DLD1 (cell line): Measurements from ENCODE around the gene UCHL3.

Experiments
- in situ Hi-C: cut with HindIII; loops from 2 replicates; pipeline ENCODE4 v1.10.0; 2017; ENCODE audit warnings: low sequenced_read_pairs

The UCHL3 gene

DNA sequence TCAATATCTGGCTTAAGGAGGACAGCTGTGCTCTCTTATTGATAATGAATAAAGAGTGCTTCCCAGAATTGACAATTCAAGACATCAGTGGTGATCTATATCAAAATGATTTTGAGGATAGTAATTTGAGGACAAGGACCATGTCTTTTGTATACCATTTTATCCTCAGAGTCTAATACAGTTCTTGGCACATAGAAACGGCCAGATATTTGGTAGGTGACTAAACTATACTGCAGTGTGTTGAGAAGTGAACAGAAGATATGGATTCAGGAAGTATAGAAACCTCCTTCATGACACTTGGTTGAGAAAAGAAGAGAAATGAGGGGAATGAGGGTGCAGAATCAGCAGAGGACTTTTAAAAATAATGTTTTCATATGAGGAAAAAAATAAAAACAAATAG, 70.4 kb downstream of the UCHL3 start:
- in situ Hi-C loops = no loop called here

- in situ Hi-C loops = no loop called here
Observed at GRCh38 chr13:75621147-75621546, 71.6 kb downstream of the UCHL3 start.

GRCh38 chr13:75628801-75629200, 79.2 kb downstream of the UCHL3 start:
- in situ Hi-C loops = no loop called here

DNA sequence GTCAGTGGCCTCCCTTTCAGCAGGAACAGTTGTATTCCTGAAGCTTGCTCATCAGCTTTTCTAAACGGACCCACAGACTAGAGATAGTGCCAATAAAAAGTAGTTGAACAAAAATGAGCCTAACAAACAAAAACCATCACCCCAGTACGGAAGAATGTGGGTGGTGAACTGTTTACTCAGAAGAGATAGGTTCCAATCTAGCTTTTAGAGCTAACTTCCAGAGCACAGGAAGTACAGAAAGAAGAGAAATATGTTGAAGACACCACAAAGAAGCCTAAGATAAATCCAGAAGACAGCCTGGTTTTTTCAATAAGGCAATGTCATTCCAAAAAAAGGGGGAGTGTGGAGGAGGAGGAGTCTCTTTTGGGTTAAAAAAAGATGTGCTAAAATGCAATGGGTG, 83.7 kb downstream of the UCHL3 start:
- in situ Hi-C loops = no loop called here

DNA sequence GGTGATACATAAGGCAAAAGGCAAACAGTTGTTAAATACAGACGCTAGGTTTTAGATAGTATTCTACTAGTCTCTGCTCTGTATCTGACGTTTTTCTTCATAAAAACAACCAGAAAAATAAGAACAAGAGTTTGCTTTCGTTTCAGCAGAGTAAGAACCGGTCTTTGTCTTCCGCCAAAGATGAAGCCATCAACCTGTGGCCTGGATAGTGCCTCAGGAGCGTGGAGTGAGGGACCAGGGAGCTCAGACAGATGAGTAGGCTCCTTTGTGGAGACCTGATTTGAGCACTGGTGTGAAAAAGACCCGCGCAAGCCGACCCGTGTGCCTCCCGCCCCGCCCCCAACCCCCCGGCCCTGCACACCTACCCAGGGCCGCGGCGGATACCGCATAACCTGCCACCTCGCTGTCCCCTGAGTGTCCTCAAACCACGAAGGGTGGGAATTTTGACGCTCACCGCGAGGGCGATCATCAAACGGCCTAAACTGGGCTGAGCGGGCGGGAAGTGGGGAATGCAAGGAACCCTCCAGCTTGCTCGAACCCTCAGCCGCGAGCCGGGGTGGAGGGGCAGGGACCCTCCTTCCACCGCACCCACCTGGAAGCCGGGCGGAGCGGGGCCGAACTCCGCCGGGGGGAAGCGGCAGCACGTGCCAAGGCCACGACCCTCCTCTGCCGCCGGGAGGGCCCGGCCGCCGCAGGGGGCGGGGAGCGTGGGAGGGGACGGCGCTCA, 85.7 kb downstream of the UCHL3 start:
- in situ Hi-C loops = no loop called here

GRCh38 chr13:75635828-75636435, 86.3 kb downstream of the UCHL3 start, which contains the start of gene LMO7:
Gene LMO7 (plus strand): TSS chr13:75636330. CDS start chr13:75636658, 328 bp downstream.
- in situ Hi-C loops = no loop called here

- in situ Hi-C loops = no loop called here
Observed at GRCh38 chr13:75636436-75637180, 87.0 kb downstream of the UCHL3 start.

GRCh38 chr13:75637181-75637750, 87.7 kb downstream of the UCHL3 start:
- in situ Hi-C loops = no loop called here

- in situ Hi-C loops = no loop called here
Observed at GRCh38 chr13:75639454-75639853, 89.9 kb downstream of the UCHL3 start.

- in situ Hi-C loops = no loop called here
Observed at GRCh38 chr13:75641026-75641425, 91.4 kb downstream of the UCHL3 start.

DNA sequence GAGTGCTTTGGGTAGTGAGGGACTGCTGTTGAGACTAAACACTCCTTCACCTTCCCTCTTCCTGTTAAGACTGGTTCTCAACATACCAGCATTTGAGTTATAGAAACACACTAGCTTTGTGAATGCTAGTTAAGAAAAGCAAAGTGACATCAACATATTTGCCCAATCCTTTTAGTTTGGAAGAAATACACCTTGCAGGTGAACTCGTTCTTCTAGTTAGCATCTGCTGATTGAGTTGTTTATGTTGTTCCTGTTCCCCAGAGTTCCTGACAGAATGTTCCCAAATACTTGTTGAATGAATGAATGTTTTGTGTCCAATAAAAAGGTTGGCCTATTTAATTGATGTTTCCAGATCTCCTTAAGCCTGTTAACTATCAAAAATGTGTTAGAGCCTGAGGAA, 93.6 kb downstream of the UCHL3 start:
- in situ Hi-C loops = no loop called here

DNA sequence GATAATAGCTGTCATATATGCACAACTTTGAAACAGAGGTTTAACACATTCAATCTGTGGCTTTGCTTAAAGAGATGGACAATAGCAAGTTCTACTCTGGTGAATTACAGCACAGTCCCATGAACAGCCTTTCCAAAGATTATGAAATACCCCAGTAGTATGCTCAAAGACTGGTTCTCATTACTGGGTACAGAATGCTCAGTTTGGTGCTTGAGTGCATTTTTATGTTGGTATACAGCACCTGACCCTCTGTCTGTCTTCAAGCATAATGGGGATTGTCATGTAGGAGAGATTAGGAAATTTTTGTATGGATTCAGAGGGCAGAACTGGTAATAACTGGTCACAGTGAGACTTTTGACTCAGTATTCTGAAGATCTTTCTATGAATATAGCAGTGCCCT, 94.1 kb downstream of the UCHL3 start:
- in situ Hi-C loops = no loop called here

- in situ Hi-C loops = no loop called here
Observed at GRCh38 chr13:75645141-75645540, 95.5 kb downstream of the UCHL3 start.

GRCh38 chr13:75647126-75647784, 97.7 kb downstream of the UCHL3 start:
- in situ Hi-C loops = no loop called here

DNA sequence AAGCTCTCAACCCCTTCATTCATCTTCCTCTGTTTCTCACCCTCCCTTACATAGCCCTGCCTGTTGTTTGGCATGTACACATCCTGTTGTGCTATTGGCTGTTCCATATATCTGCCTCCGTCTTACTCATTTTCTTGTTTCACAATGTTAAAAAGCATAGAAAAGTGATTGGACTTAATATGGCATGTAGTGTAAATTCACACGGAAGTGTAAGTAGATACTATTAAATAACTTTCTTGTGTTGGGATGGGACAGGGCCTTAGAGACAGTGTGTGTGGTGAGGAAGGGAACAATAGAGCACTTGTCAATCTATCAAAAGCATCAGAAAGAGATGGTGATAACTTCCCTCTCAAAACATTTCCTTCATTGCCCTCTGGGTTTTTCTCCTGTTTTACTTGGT, 98.9 kb downstream of the UCHL3 start:
- in situ Hi-C loops = no loop called here

DNA sequence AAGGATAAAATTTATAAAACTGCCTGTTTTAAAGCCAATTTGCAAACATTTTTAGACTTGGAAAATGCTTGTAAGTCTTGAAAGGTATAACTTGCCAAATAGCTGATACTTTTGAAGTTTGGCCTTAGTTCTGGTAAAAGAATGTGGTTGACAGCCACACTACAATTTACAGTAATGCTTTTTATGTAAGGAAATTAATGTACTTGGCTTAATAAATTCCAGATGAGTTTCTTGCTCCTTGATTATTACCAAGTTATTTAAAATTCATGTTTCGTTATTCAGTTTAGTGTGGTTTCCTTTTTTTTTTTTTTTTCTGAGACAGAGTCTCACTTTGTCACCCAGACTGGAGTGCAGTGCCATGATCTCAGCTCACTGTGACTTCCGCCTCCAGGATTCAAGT, 101.4 kb downstream of the UCHL3 start:
- in situ Hi-C loops = no loop called here

- in situ Hi-C loops = no loop called here
Observed at GRCh38 chr13:75652726-75653125, 103.1 kb downstream of the UCHL3 start.
